ENCODE results near the gene LCMT1. TPM values are rescaled to one million over a fixed set of nuclear protein-coding genes. Genes with fewer than 3 reads are reported as not detected.

The LCMT1 gene
- total RNA-seq, 2 donors from 2014 or later = 49.0 to 74.7 TPM

DNA sequence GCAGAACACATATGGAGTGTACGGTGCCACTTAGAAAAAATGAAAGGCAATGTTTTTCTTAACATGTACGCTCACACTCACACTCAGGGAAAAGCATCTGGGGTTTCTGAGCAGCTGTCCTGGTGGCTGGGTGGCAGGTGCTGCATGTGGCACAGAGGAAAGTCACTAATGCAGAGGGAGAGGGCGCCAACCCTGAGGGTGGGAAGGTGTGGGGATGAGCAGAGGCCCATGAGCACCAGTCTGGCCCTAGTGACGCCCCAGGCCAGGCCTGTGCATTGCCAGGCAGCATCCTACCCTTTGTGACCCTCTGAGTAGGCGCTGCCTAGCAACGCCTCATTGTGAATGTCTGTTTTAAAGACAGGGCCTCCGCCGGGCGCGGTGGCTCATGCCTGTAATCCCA is 19.1 kb upstream of the LCMT1 start:
- TF ChIP-seq POLR2AphosphoS5 (IDR thresholded peaks at IDR 0.05) = no peak
- no peak overlapping the region for H3K4me3 ChIP-seq
- no peaks in the 10 kb centered on the region for H3K27me3 ChIP-seq (replicated peaks; ENCODE audit: insufficient read depth)
- WGBS = 87% methylated on average over 10 of the region's 10 CpGs
- no peaks in the 10 kb centered on the region for H3K9me3 ChIP-seq
- no peak for DNase-seq (ENCODE audit: low spot score)
- intact Hi-C loops (cut with DNase I) = no loop called here
- no peaks in the 10 kb centered on the region for H3K36me3 ChIP-seq
- no peaks in the 10 kb centered on the region for H3K4me1 ChIP-seq (replicated peaks)
- no peak overlapping the region for H3K27ac ChIP-seq

DNA sequence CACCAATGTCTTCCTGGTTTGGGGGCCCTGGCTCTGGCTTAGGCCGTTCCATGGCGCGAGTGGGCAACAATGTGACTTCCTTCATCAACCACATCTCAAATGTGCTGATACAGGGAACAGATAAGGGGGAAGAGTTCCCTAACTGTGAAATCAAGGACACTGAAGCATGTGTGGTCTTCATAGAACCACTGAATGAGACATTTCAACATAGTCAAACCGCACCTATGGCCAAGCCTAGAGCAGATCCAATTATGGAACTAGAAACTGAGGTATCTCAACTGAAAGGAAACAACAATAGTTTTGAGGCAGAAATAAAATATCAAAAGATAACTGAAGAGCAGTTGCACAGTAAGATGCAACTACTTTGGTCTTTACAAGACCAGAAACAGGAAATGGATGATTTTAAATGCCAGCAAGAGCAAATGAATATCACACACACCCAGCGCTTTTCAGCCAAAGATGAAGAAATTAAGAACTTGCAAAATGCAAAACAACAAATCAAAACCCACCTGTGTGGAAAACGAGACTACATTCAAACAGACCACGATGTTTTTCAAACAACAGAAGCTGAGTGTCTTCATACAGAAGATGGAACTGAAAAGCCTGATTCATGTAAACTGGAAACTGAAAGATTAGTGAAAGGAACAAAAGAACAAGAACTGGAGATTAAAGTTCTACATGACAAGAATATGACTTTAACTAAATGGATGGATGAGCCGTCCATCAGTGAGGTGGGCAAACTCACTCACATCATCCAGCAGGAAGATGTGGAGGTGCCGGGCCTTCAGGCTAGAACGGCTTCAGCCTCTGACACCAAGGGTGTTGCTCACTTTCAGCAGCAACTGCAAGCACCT is 18.1 kb upstream of the LCMT1 start:
- Histone ChIP-seq H3K4me1 (replicated peaks) (no peaks in the 10 kb centered on the region), H3K36me3 (no peaks in the 10 kb centered on the region), H3K9me3 (no peaks in the 10 kb centered on the region), H3K27me3 (replicated peaks; ENCODE audit: insufficient read depth) (no peaks in the 10 kb centered on the region), H3K27ac (no peak overlapping the region), H3K4me3 (no peak overlapping the region)
- TF ChIP-seq, protein P1, sequence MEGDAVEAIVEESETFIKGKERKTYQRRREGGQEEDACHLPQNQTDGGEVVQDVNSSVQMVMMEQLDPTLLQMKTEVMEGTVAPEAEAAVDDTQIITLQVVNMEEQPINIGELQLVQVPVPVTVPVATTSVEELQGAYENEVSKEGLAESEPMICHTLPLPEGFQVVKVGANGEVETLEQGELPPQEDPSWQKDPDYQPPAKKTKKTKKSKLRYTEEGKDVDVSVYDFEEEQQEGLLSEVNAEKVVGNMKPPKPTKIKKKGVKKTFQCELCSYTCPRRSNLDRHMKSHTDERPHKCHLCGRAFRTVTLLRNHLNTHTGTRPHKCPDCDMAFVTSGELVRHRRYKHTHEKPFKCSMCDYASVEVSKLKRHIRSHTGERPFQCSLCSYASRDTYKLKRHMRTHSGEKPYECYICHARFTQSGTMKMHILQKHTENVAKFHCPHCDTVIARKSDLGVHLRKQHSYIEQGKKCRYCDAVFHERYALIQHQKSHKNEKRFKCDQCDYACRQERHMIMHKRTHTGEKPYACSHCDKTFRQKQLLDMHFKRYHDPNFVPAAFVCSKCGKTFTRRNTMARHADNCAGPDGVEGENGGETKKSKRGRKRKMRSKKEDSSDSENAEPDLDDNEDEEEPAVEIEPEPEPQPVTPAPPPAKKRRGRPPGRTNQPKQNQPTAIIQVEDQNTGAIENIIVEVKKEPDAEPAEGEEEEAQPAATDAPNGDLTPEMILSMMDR (IDR thresholded peaks at IDR 0.05) = no peak
- TF ChIP-seq POLR2AphosphoS5 (IDR thresholded peaks at IDR 0.05) (no peak), POLR2A (IDR thresholded peaks at IDR 0.05) (no peak)
- WGBS = 87% methylated on average over 10 of the region's 10 CpGs
- no peak for DNase-seq (ENCODE audit: low spot score)
- intact Hi-C loops (cut with DNase I) = no loop called here

DNA sequence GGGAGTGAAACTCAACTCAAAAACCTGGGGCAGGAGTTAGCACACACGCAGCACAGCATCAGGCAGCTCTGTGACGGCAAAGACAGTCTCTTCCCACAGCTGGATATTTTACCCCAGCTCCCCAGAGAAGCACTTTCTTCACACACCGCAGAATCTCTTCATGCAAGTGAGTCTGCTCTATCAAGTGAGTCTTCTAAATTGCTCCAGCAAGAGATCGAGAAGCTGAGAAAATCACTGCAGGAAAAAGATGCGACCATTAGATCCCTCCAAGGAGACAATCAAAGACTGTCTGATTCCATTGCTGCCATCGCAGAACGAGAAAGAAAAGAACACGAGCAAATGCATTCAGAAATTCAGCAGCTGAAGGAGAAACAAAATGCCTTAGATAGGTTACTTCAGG is 16.9 kb upstream of the LCMT1 start:
- no peaks in the 10 kb centered on the region for H3K36me3 ChIP-seq
- no peak overlapping the region for H3K27ac ChIP-seq
- no peaks in the 10 kb centered on the region for H3K9me3 ChIP-seq
- H3K27me3 ChIP-seq (replicated peaks; ENCODE audit: insufficient read depth) = no peaks in the 10 kb centered on the region
- no peak for DNase-seq (ENCODE audit: low spot score)
- no peak overlapping the region for H3K4me3 ChIP-seq
- intact Hi-C loops (cut with DNase I) = no loop called here
- TF ChIP-seq, protein P1 (IDR thresholded peaks at IDR 0.05) = no peak
- TF ChIP-seq POLR2A (IDR thresholded peaks at IDR 0.05) (no peak), POLR2AphosphoS5 (IDR thresholded peaks at IDR 0.05) (no peak)
- H3K4me1 ChIP-seq (replicated peaks) = no peaks in the 10 kb centered on the region
- 65% methylated on average over 8 of the region's 8 CpGs for WGBS

DNA sequence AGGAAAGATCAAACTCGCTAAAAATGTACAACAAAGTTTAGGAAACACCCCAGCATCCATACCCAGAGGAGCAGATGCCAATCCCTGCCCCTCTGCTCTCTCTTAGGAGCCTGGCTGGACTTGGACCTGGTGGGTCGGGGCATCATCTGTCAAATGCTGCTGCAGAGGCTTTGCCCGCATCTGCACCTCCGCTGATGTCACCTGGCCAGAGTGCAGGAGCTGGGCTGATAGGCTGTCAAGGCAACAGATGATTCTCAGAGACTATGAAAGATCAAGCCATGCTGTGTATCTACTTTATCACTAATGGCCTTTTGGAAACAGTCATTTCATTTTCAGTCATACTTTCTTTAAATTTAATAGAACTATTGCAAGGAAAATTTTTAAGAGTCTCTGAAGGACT is 15.9 kb upstream of the LCMT1 start:
- 76% methylated on average over 4 of the region's 4 CpGs for WGBS
- TF ChIP-seq, protein P1 (IDR thresholded peaks at IDR 0.05) = no peak
- TF ChIP-seq POLR2AphosphoS5 (IDR thresholded peaks at IDR 0.05) = no peak
- no peak for TF ChIP-seq POLR2A (IDR thresholded peaks at IDR 0.05)
- Histone ChIP-seq H3K9me3 (no peaks in the 10 kb centered on the region), H3K4me3 (no peak overlapping the region), H3K27ac (no peak overlapping the region), H3K27me3 (replicated peaks; ENCODE audit: insufficient read depth) (no peaks in the 10 kb centered on the region), H3K4me1 (replicated peaks) (no peaks in the 10 kb centered on the region), H3K36me3 (no peaks in the 10 kb centered on the region)
- intact Hi-C loops (cut with DNase I) = no loop called here
- no peak for DNase-seq (ENCODE audit: low spot score)

DNA sequence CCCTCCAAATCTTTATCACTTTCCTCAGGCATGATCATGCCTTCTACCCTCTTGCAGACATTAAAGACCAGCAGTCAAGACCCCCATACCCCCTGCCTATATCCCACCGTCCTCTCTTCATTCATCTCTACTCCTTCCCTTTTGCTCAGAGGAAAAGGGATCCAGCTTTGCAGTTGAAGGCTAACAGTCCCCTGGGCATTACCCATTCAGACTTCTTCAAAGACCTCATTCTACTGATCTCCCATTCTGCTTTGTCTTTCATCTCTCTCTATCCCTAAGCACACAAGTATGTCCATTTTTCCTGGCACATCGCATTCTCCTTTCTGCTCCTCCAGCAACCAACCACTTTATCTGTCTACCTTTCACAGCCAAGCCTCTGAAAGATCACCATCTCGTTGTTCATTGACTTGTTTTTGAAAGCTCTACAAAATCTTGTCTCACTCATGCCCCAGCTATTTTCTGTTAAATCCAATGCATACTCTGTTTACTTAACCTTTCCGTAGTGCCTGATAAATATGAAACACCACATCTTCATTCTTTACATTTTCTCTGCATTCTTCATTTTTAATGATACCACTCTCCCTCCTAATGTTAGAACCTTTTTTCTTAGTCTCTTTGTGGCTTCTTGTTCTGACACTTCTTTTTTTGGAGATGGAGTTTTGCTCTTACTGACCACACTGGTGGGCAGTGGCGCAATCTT is 14.1 kb upstream of the LCMT1 start:
- DNase-seq (ENCODE audit: low spot score) = no peak
- Histone ChIP-seq H3K9me3 (no peaks in the 10 kb centered on the region), H3K27me3 (replicated peaks; ENCODE audit: insufficient read depth) (no peaks in the 10 kb centered on the region), H3K36me3 (no peaks in the 10 kb centered on the region), H3K27ac (no peak overlapping the region), H3K4me3 (no peak overlapping the region), H3K4me1 (replicated peaks) (no peaks in the 10 kb centered on the region)
- intact Hi-C loops (cut with DNase I) = no loop called here
- 47% methylated on average over 5 of the region's 5 CpGs for WGBS
- TF ChIP-seq POLR2A (IDR thresholded peaks at IDR 0.05) (no peak), POLR2AphosphoS5 (IDR thresholded peaks at IDR 0.05) (no peak)
- TF ChIP-seq, protein P1 (IDR thresholded peaks at IDR 0.05) = no peak

Data from prostate gland (tissue), 2 donors.